ENCODE measurements around the gene PTCD2. TPM values are rescaled to one million over a fixed set of nuclear protein-coding genes. Genes with fewer than 3 reads are reported as not detected.

Gene PTCD2
- polyA plus RNA-seq, 5 donors = 8.3 to 14.0 (median 12.3) TPM

- DNase-seq = no peak
Measured at GRCh38 chr5:72410688-72411295, 90.6 kb downstream of the PTCD2 start.

DNA sequence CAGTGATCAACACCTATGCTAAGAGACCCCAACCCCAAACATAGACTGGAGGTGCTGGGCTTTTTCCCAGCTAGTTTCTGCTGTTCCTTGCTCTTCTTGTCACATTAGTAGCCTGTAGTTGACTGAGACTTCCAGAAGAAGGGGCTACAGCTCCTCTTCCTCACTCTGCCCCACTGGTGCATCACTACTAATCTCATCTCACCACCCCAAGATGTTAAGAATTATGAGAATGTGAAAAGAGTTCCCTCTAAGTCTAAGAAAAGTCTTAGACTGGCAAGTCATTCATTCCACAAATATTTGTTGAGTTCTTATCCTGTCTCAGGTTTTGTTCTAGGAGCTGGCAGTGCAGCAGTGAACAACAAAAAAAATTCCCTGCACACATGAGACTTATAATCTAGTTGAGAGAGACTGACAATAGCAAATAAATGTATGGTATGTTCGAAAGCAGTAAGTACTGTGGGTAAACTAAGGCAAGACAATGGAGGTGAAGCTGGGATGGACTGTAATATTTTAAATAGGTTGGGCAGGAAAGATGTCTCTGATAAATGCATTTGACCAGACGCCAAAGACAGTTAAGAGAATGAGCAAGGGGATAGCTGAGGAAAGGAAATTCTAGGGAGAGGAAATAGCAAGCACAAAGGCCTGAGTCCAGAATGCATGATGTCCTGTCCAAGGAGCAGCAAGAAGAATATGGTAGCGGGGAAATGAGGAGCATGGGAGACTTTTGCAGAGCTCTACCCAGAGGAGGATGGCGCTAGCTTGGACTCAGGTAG lies 92.3 kb downstream of the PTCD2 start:
- no peak for DNase-seq

GRCh38 chr5:72415616-72416325 lies 95.6 kb downstream of the PTCD2 start:
- no peak for DNase-seq

- DNase-seq = no peak
Measured at GRCh38 chr5:72417333-72418062, 97.3 kb downstream of the PTCD2 start.

Other genes with a start within 250 kb of the PTCD2 start
- gene MAP1B, start 212.9 kb upstream of the PTCD2 start, polyA plus RNA-seq (ENCODE audit: insufficient read depth in 1 of 5, insufficient read length in 5 of 5, low replicate concordance in 1 of 5) = 10 to 100 TPM; 15.2 to 22.4 (median 16.1) TPM
- gene MRPS27, start 133 bp upstream of the PTCD2 start, polyA plus RNA-seq (ENCODE audit: insufficient read depth in 1 of 5, insufficient read length in 5 of 5, low replicate concordance in 1 of 5) = 10 to 100 TPM; 55.4 to 77.4 (median 74.7) TPM
- gene ZNF366, start 187.0 kb downstream of the PTCD2 start, polyA plus RNA-seq (ENCODE audit: insufficient read depth in 1 of 5, insufficient read length in 5 of 5, low replicate concordance in 1 of 5) = 1 to 10 TPM; 2.7 to 3.6 (median 3.4) TPM

Data from right lung (tissue), 5 donors.